Gastroesophageal sphincter (tissue), 4 donors: Measurements from ENCODE around the gene CIAO2A. TPM values are rescaled to one million over a fixed set of nuclear protein-coding genes. Genes with fewer than 3 reads are reported as not detected.
A peak's percentile ranks its signal among the peaks of the same experiment; 100 is the strongest.

Experiments
- ATAC-seq: fragments of 150-250 bp; one replicate; pipeline ENCODE4 v1.9.1; 2016; ENCODE audit warnings: mild to moderate bottlenecking, moderate library complexity
- H3K27ac ChIP-seq, 4 donors: fragments of 200-600 bp; sonication (generic) in 3 of 4; 1 replicate in 3 of 4; 2 replicates in 1 of 4; pipeline ENCODE4 v1.5.1; 2016 to 2019
- H3K27me3 ChIP-seq: fragments of 200-600 bp; sonication (generic); one replicate; pipeline ENCODE4 v1.5.1; 2019
- H3K36me3 ChIP-seq, 2 donors: fragments of 200-600 bp; sonication (generic); one replicate each; pipeline ENCODE4 v1.5.1; 2019; ENCODE audit warnings: control low read depth in 1 of 2
- H3K4me1 ChIP-seq, 3 donors: fragments of 200-600 bp; sonication (generic); 1 replicate in 2 of 3; 2 replicates in 1 of 3; pipeline ENCODE4 v1.5.1; 2016 to 2019; ENCODE audit warnings: control low read depth in 2 of 3
- H3K4me3 ChIP-seq, 2 donors: fragments of 200-600 bp; sonication (generic); one replicate each; pipeline ENCODE4 v1.5.1; 2019; ENCODE audit warnings: mild to moderate bottlenecking in 1 of 2, moderate library complexity in 1 of 2
- H3K9me3 ChIP-seq, 3 donors: fragments of 200-600 bp; sonication (generic); one replicate each; pipeline ENCODE4 v1.5.1; 2017 to 2019; ENCODE audit warnings: control low read depth in 2 of 3
- EP300 ChIP-seq: sonication (generic); formaldehyde crosslinking; IDR thresholded peaks from one replicate; pipeline ENCODE4 v1.6.1; 2017; ENCODE audit warnings: antibody characterized with exemption, mild to moderate bottlenecking
- POLR2A ChIP-seq, 2 donors: fragments of 450-650 bp; IDR thresholded peaks; one replicate each; pipeline ENCODE4 v1.6.1; 2017; ENCODE audit warnings: antibody characterized with exemption in 2 of 2, mild to moderate bottlenecking in 2 of 2, moderate library complexity in 1 of 2
- POLR2AphosphoS5 ChIP-seq: sonication (generic); formaldehyde crosslinking; IDR thresholded peaks from one replicate; pipeline ENCODE4 v1.6.1; 2017; ENCODE audit warnings: antibody characterized with exemption
- WGBS, 2 donors: methylation state at CpG; one replicate each; pipeline ENCODE4 v1.1.5; 2018; ENCODE audit warnings: low coverage in 1 of 2; 5-methylcytosine and 5-hydroxymethylcytosine counted together
- total RNA-seq, 4 donors: library from RNA; depleted of rRNA; stranded (reverse); fragments of >200 nt; gene quantifications; one replicate each; pipeline ENCODE4 v1.1.0, GENCODE V29; 2016
- TF ChIP-seq, protein P1 (sequence below), 4 experiments: fragments of 200-600 bp in 2 of 4; fragments of 450-650 bp in 2 of 4; sonication (generic) in 1 of 4; IDR thresholded peaks; one replicate each; pipeline ENCODE4 v1.5.1; 2017 to 2019; ENCODE audit warnings: antibody characterized with exemption in 4 of 4, mild to moderate bottlenecking in 2 of 4, moderate library complexity in 2 of 4

The CIAO2A gene
- total RNA-seq, 4 donors from 2014 or later: 11.7 to 34.0 (median 27.8) TPM

DNA sequence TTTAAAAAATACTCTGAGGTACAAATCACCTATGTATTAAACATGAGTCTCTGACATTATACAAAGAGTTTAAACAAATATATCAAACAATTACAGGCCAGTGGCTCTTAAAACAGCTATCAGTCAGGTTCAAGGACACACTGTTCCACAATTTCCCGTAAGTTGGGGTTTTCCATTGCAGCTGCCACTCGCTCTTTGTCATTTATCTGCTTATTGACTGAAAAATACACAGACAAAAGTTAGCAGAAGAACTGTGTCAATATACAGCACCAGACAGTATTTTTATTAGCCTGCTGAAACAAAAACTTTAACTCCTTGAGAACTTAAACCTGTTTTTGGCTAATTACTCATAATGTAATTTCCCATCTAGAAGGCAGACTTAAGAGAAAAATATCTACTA lies 20.8 kb downstream of the CIAO2A start:
- Histone ChIP-seq H3K9me3 (no peaks in the 10 kb centered on the region), H3K27ac (no peak overlapping the region), H3K27me3 (no peaks in the 10 kb centered on the region), H3K4me1 (peaks cover 0 to 32% (median 0%) of the 10 kb centered on the region in 3 donors), H3K36me3 (peaks cover 0 to 36% of the 10 kb centered on the region in 2 donors), H3K4me3 (no peak overlapping the region)
- ATAC-seq: no peak
- no peak for TF ChIP-seq POLR2A (IDR thresholded peaks at IDR 0.05)
- no peak for TF ChIP-seq EP300
- TF ChIP-seq, protein P1, sequence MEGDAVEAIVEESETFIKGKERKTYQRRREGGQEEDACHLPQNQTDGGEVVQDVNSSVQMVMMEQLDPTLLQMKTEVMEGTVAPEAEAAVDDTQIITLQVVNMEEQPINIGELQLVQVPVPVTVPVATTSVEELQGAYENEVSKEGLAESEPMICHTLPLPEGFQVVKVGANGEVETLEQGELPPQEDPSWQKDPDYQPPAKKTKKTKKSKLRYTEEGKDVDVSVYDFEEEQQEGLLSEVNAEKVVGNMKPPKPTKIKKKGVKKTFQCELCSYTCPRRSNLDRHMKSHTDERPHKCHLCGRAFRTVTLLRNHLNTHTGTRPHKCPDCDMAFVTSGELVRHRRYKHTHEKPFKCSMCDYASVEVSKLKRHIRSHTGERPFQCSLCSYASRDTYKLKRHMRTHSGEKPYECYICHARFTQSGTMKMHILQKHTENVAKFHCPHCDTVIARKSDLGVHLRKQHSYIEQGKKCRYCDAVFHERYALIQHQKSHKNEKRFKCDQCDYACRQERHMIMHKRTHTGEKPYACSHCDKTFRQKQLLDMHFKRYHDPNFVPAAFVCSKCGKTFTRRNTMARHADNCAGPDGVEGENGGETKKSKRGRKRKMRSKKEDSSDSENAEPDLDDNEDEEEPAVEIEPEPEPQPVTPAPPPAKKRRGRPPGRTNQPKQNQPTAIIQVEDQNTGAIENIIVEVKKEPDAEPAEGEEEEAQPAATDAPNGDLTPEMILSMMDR (IDR thresholded peaks at IDR 0.05): no peak
- TF ChIP-seq POLR2AphosphoS5: no peak
- WGBS, 2 donors: 93 to 100% methylated on average over 2 of the region's 2 CpGs

DNA sequence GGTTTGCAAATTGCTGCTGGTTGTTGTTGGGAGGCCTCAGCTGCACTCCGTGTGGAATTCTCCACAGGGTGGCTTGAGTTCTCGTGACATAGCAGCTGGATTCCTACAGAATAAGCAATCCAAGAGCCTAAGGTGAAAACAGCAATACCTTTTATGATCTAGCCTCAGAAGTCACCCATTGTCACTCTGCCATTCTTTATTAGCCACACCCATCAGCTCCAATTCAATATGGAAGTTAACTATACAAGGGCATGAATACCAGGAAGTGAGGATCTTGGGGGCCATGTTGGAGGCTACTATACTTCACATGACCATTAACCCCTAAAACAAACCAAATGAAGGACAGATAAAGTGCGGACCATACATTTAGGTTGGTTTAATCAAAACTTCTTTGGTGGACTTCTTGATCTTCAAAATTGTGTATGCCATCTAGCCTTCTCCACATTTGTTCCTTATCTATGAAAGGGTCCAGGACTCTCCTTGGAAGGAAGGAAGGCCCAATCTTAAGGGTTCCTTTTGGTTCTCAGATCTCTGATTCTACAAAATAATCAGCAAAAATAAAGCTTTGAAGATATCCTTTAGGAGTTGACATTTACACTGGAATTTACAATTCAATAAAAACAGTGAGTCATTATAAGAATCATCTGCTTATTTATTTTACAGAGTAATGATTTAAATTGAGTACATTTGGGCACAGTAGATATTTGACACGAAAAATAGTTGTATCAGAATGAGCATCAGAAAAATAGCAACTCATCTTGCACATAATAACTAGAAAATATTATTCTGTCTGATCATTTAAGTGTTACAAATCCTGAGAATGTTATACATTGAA lies 21.5 kb downstream of the CIAO2A start:
- H3K27me3 ChIP-seq: no peaks in the 10 kb centered on the region
- H3K36me3 ChIP-seq: peaks cover 0 to 36% of the 10 kb centered on the region in 2 donors
- 93 to 100% methylated on average over 1 to 2 of the region's 4 CpGs for WGBS, 2 donors
- no peaks in the 10 kb centered on the region for H3K9me3 ChIP-seq
- H3K27ac ChIP-seq: peak overlapping the region; percentile 11 to 73 (median 62)
- no peak for ATAC-seq
- TF ChIP-seq, protein P1 (IDR thresholded peaks at IDR 0.05): no peak
- TF ChIP-seq POLR2A (IDR thresholded peaks at IDR 0.05) (no peak), POLR2AphosphoS5 (no peak), EP300 (no peak)
- peaks cover 0 to 35% (median 0%) of the 10 kb centered on the region in 3 donors for H3K4me1 ChIP-seq
- H3K4me3 ChIP-seq: no peak overlapping the region

- peak; percentile 85 for ATAC-seq
- TF ChIP-seq, protein P1 (IDR thresholded peaks at IDR 0.05): no peak
- no peak for TF ChIP-seq POLR2AphosphoS5
- TF ChIP-seq EP300: no peak
- no peak for TF ChIP-seq POLR2A (IDR thresholded peaks at IDR 0.05)
- Histone ChIP-seq H3K27ac (peak overlapping the region; percentile 11 to 73 (median 62)), H3K27me3 (no peaks in the 10 kb centered on the region), H3K4me3 (no peak overlapping the region), H3K9me3 (no peaks in the 10 kb centered on the region), H3K36me3 (peaks cover 0 to 36% of the 10 kb centered on the region in 2 donors), H3K4me1 (peaks cover 0 to 35% (median 0%) of the 10 kb centered on the region in 3 donors)
- WGBS, 2 donors: 26 to 37% methylated on average over 3 to 4 of the region's 8 CpGs
Measured at GRCh38 chr15:64070965-64071851, 22.4 kb downstream of the CIAO2A start.

DNA sequence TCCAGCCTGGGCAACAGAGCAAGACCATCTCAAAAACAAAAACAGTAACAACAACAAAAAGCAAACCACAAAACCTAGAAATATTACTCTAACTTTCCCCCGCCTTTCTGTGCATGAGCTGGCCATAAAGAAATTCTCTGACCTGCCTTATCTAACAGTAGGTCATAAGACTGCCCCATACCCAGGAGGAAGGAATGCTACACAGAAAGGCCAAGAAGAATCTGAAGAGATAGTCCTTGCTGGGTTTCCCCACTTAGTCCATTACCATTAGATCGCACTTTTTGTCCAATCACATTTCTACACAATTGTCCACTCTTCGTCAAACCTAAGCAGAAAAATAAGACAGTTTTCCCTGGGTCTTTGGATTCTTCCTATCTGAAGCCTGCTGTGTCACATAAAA lies 23.5 kb downstream of the CIAO2A start:
- Histone ChIP-seq H3K9me3 (no peaks in the 10 kb centered on the region), H3K4me3 (no peak overlapping the region), H3K36me3 (peaks cover 0 to 31% of the 10 kb centered on the region in 2 donors), H3K27ac (peak overlapping the region in 1 of 4 donors; percentile 73), H3K27me3 (no peaks in the 10 kb centered on the region), H3K4me1 (peaks cover 0 to 35% (median 0%) of the 10 kb centered on the region in 3 donors)
- WGBS, 2 donors: 94 to 96% methylated on average over 3 of the region's 3 CpGs
- TF ChIP-seq EP300: no peak
- TF ChIP-seq, protein P1 (IDR thresholded peaks at IDR 0.05): no peak
- no peak for TF ChIP-seq POLR2A (IDR thresholded peaks at IDR 0.05)
- no peak for TF ChIP-seq POLR2AphosphoS5
- no peak for ATAC-seq
